GM21423 (cell line): ENCODE data around the gene MLXIP.
"Not testable (repeated sequence)": the region's sequence is repeated elsewhere in the genome, so short reads cannot be mapped to it uniquely, and the experiment has no call there.

ENCODE experiments used
- ATAC-seq: cut with Tn5 transposase; IDR thresholded peaks from one replicate; pipeline ENCODE4 v1.9.1; 2021; ENCODE audit warnings: mild to moderate bottlenecking, moderate library complexity; ENCODE audit not compliant: unreplicated experiment

The MLXIP gene

DNA sequence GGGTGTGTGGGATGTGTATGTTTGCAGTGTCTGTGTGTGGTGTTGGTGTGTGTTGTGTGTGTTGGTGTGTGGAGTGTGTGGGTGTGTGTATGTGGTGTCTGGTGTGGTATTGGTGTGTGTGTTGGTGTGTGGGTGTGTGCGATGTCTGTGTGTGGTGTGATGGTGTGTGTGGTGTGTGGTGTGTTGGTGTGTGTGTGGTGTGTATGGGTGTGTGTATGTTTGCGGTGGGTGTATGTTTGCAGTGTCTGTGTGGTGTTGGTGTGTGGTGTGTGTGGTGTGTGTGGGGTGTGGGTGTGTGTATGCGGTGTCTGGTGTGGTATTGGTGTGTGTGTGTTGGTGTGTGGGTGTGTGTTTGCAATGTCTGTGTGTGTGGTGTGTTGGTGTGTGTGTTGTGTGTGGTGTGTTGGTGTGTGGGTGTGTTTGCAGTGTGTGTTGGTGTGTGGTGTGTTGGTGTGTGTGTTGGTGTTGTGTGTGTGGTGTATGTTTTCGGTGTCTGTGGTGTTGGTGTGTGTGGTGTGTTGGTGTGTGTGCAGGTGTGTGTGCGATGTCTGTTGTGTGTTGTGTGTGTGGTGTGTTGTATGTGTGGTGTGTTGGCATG, 15.7 kb downstream of the MLXIP start:
- ATAC-seq: no peak

DNA sequence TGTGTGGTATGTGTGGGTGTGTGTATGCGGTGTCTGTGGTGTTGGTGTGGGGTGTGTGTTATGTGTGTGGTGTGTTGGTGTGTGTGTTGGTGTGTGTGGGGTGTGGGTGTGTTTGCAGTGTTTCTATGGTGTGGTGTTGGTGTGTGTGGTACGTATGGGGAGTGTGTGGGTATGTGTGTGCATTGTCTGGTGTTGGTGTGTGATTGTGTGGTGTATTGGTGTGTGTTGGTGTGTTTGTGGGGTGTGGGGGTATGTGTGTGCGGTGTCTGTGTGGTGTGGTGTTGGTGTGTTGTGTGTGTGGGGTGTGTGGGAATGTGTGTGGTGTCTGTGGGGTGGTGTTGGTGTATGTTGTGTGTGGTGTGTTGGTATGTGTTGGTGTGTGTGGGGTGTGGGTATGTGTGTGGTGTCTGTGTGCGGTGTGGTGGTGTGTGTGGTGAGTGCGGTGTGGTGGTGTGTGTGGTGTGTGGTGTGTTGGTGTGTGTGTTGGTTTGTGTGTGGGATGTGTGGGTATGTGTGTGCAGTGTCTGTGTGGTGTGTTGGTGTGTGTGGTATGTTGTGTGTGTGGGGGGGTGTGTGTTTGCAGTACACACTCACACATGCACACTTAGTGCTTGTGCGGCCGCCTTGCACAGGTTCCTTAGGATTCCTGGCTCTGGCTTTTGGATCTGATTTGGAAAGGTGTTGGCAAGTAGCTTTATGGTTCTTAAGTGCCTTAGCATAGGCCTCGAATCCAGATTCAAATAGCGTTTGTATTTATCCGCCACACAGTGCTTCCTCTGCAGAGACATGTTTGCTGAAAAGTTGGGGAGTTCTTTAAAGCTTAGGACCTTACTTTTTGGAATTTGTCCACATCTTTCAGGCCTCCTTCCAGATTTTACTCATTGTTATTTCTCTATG, 16.4 kb downstream of the MLXIP start:
- no peak for ATAC-seq

DNA sequence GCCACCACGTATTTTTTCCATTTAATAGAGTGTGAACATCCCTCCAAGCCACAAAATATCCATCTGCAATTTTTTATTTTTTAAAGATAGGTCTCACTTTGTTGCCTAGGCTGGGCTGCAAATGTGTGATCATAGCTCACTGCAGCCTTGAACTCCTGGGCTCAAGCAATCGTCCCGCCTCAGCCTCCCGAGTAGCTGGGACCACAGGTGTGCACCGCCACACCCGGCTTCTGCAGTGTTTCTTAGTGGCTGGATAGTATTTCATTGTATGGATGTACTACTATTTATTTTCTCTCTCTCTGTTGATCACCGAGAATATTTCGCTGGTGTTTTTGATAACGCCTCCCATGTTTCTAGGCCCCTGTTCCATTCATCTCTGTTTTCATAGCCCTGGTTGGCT, 17.5 kb downstream of the MLXIP start:
- ATAC-seq: no peak

DNA sequence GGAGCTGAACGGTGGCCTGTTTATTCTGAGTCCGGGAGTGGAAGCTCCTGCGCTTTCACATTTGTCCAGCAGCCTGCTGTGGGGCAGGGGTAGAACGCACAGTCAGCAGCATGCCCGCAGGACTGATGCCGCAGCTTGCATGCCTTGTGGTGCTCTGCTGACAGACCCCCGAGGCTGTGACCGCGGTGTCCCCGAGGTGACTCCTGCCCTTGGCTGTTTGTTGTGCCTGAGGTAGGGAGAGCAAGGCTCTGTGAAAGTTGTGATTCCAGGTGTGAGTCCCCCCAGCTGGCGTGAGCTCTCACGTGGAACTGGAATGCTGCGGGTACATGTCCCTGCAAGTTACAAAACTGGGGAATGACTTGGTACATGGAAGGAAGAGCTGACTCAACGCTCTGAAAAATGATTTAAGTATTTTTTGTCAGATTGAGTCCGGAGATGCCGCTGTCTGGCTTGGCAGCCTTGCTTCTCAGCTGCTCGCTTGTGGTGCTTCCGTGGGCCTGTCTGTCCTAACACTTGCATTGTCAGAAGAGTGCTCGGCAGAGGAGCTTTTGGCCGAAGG, 18.1 kb downstream of the MLXIP start:
- no peak for ATAC-seq

DNA sequence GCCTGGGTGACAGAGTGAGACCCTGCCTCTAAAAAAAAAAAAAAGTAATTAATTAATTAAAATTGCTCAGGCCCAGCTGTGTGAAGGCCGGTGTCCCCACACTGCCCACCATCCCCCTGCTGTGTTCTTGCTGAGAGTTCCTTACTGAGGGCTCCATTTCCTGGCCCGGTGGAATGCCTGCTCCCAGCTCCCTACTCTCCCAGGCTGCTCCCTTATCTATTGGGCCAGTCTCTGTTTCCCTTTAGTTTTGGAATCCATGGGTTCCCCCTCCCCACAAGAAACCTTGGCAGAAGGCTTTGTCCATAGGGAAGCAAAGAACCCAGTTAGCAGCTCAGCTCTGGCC, 19.0 kb downstream of the MLXIP start:
- ATAC-seq: no peak

DNA sequence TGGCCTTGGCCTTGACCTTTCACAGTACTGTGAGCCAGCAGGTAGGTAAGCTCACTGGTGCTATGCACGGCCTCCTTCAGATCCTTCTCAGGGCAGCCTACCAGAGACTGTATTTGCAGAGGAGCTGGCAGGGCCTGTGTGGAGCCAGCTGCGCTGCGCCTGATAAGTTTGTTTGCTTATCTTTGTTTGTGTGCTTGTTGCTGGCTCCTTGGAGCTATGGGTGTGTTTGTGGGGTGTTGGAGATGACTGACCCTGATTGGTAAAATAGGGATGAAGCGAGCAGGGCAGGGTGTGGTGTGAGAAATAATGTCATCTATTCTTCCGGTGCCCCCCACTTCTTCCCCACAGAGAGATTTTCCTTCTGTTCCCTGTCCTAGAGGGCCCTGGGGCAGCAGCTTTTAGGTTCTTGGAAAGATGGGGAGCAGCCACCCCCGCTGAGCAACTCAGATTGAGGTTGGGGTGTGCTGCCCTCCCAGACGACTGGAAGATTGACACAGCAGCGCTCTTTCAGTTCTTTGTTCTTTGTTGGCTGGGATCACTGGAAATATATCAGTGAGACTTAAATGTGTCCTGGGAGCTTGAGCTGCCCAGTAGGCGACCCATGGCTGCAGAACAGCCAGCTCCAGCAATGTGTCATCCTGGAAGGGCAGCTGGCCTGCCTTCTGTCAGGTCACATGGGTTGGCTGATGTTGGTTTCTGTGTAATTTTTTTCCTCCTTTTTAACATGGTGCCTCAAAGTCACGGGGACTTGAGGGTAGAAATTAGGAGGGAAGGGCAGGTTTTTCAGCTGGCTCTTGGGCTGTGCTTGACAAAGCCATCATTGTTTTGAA, 19.6 kb downstream of the MLXIP start:
- no peak for ATAC-seq

DNA sequence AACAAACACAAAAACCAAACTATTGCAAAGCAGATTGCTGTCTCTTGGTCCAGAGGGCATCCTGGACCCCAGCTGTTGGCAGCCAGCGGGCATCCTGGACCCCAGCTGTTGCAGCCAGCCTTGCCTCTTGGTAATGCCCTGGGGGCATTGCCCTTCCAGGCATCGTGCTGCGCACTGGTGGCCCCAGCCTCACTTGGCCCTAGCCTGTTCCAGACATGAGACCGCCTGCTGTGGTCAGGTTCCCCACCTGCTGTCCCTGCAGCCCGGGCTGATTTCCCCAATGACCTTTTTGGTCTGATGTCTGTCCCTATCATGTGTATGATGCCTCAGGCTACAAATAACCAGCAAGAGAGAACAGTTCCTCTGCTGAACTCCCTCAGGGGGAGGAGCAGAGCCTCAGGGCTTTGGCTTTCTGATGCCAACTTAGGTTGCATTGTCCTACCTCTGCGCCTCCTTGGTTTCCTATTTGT, 20.8 kb downstream of the MLXIP start:
- ATAC-seq: no peak

DNA sequence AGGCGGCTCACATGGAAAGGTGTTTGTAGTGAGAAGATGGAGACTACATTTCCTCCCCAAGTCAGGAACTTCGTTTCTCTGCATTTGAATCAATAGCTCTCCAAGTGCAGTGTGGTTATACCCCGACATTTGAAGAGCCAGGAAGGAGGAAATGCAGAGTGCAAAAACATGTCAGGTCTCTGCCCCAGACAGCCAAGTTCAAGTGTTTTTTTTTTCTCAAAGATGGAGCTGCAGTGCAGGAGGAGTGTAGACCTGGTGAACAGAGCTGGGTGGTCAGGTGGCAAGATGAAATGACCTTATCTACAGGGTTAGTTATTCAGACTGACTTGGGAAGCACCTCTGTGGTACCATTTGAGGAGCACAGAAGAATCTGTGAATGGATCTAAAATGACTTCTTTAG, 21.3 kb downstream of the MLXIP start:
- ATAC-seq: no peak

DNA sequence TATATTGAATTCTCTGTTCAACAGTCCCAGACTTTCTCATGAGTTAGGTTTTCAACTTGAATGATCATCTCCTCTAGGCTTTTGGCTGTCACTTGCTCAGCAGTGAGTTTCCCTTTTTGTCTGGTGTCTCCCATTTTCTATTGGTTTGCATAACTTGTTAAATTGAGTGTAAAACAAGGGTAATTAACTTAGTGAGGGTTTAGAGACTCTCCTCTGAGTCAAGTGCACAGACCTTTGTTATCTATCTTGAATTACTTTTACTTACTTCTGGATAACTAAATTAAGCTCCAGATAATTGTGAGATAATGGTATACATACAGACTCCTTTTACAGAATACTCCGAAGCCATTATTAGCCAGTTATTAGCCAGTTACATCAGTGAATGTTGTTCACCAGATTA, 22.0 kb downstream of the MLXIP start:
- no peak for ATAC-seq

DNA sequence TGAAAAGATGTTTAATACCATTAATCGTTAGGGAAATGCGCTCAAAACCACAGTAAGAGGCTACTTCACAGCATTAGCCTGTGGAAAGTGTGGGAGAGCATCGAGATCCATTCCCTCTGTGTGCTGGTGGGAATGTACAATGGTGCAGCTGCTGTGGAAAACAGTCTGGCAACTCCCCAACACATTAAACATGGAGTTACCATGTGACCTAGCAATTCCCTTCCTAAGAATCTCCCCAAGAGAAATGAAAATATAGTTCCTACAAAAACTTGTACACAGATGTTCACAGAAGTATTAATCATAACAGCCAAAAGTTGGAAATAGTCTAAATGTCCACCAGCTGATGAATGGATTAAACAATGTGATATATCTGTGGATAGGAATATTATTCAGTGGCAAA, 23.8 kb downstream of the MLXIP start:
- ATAC-seq: no peak

DNA sequence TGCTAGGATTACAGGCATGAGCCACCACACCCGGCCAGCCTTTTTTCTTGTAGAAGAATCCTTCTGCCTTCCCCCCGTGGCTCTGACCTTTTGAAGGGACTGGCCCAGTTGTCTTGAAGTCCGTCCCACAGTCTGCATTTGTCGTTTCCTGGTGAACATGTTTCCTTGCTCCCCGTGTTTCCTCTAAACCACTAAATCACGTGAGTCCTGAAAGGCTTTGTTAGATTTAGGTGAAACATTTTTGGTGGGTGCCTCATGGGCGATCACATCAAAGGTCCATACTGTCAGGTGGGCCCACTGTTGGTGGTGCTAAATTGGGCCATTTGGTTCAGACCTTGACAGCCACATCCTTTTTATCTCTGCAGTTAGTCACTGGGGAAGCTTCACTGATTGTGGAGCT, 26.3 kb downstream of the MLXIP start:
- ATAC-seq: no peak

DNA sequence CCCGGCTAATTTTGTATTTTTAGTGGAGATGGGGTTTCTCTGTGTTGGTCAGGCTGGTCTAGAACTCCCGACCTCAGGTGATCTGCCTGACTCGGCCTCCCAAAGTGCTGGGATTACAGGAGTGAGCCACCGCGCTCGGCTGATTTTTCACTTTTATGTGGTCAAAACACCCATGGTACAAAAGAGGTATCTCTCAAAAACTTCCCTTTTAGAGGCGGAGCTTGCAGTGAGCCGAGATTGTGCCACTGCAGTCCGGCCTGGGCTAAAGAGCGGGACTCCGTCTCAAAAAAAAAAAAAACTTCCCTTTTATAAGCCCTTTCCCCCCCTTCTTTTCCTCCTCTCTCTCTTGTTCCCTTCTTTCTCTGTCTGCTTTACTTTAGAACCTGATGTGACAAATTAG, 26.9 kb downstream of the MLXIP start:
- ATAC-seq: not testable (repeated sequence)

DNA sequence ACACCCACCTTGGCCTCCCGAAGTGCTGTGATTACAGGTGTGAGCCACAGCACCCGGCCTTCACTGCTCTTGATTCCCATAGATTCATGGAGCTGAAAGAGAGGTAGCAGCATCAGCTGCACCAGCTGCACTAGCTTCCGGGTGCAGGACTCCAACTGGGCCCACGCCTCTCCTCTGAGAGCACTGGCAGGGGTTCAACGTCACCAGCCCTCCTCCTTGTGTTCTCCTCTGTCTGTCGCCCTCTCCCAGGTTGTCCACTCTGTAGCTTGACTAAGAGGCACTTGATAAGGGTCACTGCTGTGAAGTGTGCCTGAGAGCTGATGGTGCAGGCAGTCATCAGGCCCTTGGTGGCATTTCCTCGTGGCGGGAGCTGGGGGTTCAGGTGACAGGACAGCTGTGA, 28.3 kb downstream of the MLXIP start:
- no peak for ATAC-seq

DNA sequence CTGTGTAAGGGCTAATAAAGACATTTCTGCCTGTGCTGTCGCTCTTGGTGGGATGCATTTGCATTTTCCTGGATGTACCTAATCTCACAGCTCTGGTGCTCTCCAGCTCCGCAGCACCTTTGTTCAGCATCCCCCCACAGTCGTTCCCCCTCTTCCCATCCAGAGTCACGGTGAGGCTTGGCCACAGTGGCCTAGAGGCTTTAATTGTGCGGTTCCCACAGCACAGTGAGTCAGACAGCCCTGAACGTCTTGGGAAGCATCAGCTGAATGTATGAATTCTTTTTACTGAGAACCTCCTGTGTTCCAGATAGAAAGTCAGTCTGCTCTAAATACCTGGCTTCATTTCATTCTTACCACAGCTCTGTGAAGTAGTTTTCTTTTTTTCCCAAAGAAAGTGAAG, 28.7 kb downstream of the MLXIP start:
- no peak for ATAC-seq

DNA sequence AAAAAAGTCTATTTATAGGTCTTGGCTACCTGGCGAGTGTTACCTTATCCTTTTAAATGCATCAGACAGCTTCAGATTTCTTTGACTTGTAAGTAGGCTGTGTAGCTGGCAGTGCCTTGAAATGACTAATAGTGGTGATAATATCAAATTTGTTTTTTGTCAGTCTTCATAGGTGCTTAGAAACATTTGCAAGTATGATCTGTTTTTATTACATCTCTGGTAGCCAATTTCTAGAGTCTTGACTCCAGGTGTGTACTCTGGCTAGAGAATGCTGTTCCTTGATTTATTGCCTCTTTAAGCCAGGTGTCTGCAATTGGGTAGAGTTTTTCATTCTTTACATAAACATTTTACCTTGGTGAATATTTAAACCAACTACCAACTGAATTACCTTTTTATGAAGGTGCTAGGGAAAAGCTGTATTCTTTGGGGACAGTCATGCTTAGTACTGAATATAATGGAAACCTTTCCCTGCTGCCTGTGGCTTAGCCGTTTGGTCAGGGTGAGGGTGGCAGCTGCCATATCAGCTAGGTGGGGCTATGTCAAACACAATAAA, 32.6 kb downstream of the MLXIP start:
- no peak for ATAC-seq

DNA sequence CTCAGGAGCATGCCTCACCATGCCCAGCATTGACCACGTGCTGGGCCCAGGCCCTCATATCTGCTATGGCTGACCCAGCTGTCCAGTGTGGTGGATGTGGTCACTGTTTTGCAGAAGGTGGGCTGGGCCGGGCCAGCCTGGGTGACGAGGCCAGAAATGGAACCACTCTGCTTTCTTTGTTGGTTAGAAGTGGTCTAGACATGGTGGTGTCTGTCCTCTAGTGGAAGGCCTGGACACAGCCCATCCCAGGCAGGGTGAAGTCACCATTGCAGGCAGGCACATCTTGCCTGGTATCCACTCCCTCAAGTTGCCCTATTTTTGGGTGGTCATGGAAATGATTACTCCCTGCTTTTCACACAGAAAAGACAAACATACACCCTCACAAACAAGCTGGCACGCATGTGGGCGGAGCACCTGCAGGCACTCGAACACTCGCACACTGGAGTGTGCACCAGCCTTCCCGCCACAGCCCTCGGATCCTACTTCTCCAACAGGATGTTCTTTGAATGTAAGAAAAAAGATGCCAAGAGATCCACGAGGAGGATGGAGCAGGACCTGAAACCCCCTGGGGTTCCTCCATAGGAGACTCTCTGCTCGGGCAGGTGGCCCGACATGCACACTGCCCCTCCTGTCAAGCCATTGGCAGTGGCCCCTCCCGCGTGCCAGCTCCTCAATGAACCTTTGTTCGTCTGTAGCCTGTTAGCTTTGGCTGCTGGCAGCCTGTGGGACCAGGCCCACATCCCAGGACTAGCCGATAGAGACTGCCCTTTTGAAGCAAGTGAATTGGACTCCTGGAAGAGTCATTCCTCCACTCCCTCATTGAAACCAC, 38.4 kb downstream of the MLXIP start:
- no peak for ATAC-seq

DNA sequence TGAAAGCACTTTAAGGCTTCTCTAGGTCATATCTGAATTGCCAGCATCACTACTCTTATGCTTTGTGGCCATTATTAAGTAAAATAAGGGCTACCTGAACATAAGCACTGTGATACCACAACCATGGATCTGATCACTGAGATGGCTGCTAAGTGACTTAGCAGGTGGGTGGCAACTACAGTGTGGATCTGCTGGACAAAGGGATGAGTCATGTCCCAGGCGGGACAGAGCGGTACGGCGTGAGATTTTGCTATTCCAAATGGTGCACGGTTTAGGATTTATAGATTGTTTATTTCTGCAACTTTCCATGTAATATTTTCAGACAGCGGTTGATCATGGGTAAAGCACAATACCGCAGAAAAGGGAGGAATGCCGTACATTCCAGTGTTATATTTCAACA, 39.4 kb downstream of the MLXIP start:
- ATAC-seq: no peak

DNA sequence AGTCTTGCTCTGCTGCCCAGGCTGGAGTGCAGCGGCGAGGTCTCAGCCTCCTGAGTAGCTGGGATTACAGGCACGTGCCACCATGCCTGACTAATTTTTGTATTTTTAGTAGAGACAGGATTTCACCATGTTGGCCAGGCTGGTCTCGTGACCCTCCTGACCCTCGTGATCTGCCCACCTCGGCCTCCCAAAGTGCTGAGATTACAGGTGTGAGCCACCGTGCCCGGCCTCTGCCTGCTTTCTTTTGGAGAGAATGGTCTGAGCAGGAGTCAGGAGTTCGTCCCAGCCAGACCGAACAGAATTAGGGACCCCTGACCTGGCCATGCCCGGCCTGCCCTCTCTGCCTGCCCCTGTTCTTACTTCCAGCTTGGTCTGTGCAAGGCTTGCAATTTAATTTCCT, 42.8 kb downstream of the MLXIP start:
- ATAC-seq: not testable (repeated sequence)

DNA sequence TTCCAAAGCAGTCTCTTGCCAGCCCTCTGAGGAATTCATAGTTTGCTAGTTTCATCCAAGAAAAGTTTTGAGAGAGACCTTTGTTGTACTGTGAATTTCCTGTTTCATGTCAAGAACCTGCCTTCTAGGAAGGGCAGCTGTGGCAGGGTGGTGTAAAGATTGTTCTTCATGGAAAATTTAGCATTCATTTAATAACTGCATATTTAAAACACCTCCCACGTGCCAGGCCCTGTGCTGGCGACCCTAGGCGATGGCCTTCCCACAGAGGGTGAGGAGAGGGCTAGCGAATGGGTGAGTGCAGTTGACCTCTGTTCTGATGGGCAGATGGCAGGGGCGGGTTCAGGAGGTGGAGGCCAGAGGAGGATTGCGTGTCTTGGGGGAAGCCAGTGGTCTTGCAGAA, 43.2 kb downstream of the MLXIP start:
- ATAC-seq: no peak

DNA sequence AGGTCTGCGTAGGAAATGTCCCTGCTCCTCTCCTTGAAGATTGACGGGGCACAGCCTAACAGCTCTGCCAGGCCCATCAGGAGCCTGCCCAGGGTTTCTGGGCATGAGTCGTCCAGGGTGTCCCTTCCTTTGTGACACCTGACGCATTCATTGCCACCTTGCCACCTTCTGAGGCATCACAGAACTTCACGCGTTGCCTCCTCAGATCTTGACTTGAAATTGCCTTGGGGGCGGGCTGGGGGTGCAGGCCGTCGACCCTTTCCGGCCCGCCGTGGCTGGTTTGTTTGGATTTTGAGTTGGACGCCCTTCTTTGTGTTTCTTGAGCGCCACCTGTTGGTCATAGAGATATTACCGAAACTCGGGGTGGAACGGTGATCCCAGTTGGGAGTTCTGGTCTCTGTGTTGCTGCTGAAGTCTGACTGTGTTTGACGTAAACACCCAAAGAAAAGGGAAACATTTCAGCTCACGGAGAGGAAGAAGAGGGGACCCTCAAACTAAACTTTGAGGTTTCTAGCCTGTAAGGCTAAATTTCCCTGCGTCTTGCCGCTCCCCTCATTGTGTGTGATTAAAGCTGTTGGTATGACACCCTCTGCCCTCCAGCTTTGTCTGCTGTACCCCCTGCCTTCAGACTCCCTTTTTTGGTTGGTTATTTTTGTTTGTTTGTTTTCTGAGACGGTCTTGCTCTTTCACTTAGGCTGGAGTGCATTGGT, 44.6 kb downstream of the MLXIP start:
- no peak for ATAC-seq
